ENCODE data around the gene NCAM1.

- TF ChIP-seq POLR2A (IDR thresholded peaks at IDR 0.05; ENCODE audit: low read length) (no peak), GATA1 (IDR thresholded peaks at IDR 0.05; ENCODE audit: low read depth, low read length) (no peak)
These were observed 31.8 kb upstream of the NCAM1 start for GRCh38 chr11:112929432-112929831.
